GM23338 (cell line): ENCODE measurements around the gene ZNF621. TPM values are rescaled to one million over a fixed set of nuclear protein-coding genes. Genes with fewer than 3 reads are reported as not detected.

Experiments used
- ATAC-seq: fragments of 200-7000 bp; cut with Tn5 transposase; 3 replicates; pipeline ENCODE4 v1.9.1; 2020
- DNase-seq: peaks from one replicate; pipeline ENCODE4 v3.0.0-alpha.2; 2015; ENCODE audit warnings: low spot score
- H2AFZ ChIP-seq: fragments of 200-600 bp; sonication (generic); 2 replicates; pipeline ENCODE4 v1.8.0; 2016; ENCODE audit warnings: antibody characterized with exemption, mild to moderate bottlenecking, moderate library complexity
- H3F3A ChIP-seq: fragments of 200-600 bp; sonication (generic); replicated peaks from 2 replicates; pipeline ENCODE4 v1.8.0; 2017; ENCODE audit warnings: antibody characterized with exemption, mixed run types, low read depth
- H3K27ac ChIP-seq: fragments of 200-600 bp; sonication (generic); 2 replicates; pipeline ENCODE4 v1.6.1; 2016; ENCODE audit warnings: low read depth
- H3K27me3 ChIP-seq: fragments of 200-600 bp; sonication (generic); 2 replicates; pipeline ENCODE4 v1.8.0; 2016; ENCODE audit warnings: mild to moderate bottlenecking, mixed run types, moderate library complexity; ENCODE audit not compliant: insufficient read depth
- H3K36me3 ChIP-seq: fragments of 200-600 bp; sonication (generic); 2 replicates; pipeline ENCODE4 v1.8.0; 2016; ENCODE audit warnings: mild to moderate bottlenecking; ENCODE audit not compliant: insufficient read depth
- H3K4me1 ChIP-seq: fragments of 200-600 bp; sonication (generic); 2 replicates; pipeline ENCODE4 v1.8.0; 2016; ENCODE audit warnings: mild to moderate bottlenecking, moderate library complexity; ENCODE audit not compliant: insufficient read depth
- H3K4me2 ChIP-seq: fragments of 200-600 bp; sonication (generic); 2 replicates; pipeline ENCODE4 v1.7.1; 2017; ENCODE audit warnings: mixed run types
- H3K4me3 ChIP-seq: fragments of 200-600 bp; sonication (generic); 2 replicates; pipeline ENCODE4 v1.6.1; 2016; ENCODE audit warnings: mixed run types
- H3K79me2 ChIP-seq: fragments of 200-600 bp; sonication (generic); replicated peaks from 2 replicates; pipeline ENCODE4 v1.8.0; 2017; ENCODE audit warnings: mild to moderate bottlenecking; ENCODE audit not compliant: insufficient read depth
- H3K9me2 ChIP-seq: fragments of 200-600 bp; sonication (generic); 2 replicates; pipeline ENCODE4 v1.8.0; 2017; ENCODE audit not compliant: insufficient read depth
- H4K20me1 ChIP-seq: fragments of 200-600 bp; sonication (generic); replicated peaks from 2 replicates; pipeline ENCODE4 v1.8.0; 2017; ENCODE audit warnings: mild to moderate bottlenecking; ENCODE audit not compliant: insufficient read depth
- H3K27ac Mint-ChIP-seq: 2 replicates; pipeline ENCODE4 v1.8.0; 2020; ENCODE audit warnings: inconsistent platforms, mild to moderate bottlenecking, moderate library complexity, mixed read lengths
- H3K27me3 Mint-ChIP-seq: 3 replicates; pipeline ENCODE4 v1.8.0; 2022; ENCODE audit warnings: low read depth, mild to moderate bottlenecking, moderate library complexity, mixed read lengths, inconsistent platforms; ENCODE audit not compliant: insufficient read depth, poor library complexity
- H3K36me3 Mint-ChIP-seq: 3 replicates; pipeline ENCODE4 v1.8.0; 2021; ENCODE audit warnings: low read depth, mild to moderate bottlenecking, inconsistent platforms, moderate library complexity, mixed read lengths
- H3K4me1 Mint-ChIP-seq: 3 replicates; pipeline ENCODE4 v1.8.0; 2020; ENCODE audit warnings: mild to moderate bottlenecking, inconsistent platforms, mixed read lengths
- H3K4me3 Mint-ChIP-seq: 3 replicates; pipeline ENCODE4 v1.8.0; 2021; ENCODE audit warnings: moderate library complexity, mild to moderate bottlenecking, inconsistent platforms, mixed read lengths
- H3K9me3 Mint-ChIP-seq: 3 replicates; pipeline ENCODE4 v1.8.0; 2020; ENCODE audit warnings: moderate library complexity, mild to moderate bottlenecking, inconsistent platforms, mixed read lengths
- CREB1 ChIP-seq: fragments of 250-450 bp; sonication (Bioruptor Pico); IDR thresholded peaks from 2 replicates; pipeline ENCODE4 v1.5.0; 2020; ENCODE audit warnings: low read depth, mild to moderate bottlenecking, moderate library complexity
- EZH2 ChIP-seq: fragments of 200-600 bp; sonication (generic); IDR thresholded peaks from one replicate; pipeline ENCODE4 v1.8.0; 2017; ENCODE audit warnings: antibody characterized with exemption, mild to moderate bottlenecking, low read depth; ENCODE audit not compliant: unreplicated experiment
- EZH2phosphoT487 ChIP-seq: fragments of 200-600 bp; sonication (generic); IDR thresholded peaks from one replicate; pipeline ENCODE4 v1.8.1; 2018; ENCODE audit warnings: antibody characterized with exemption; ENCODE audit not compliant: unreplicated experiment
- JUNB ChIP-seq: IDR thresholded peaks from one replicate; pipeline ENCODE4 v1.6.1; 2016; ENCODE audit warnings: antibody characterized with exemption; ENCODE audit not compliant: unreplicated experiment
- NANOG ChIP-seq: IDR thresholded peaks from 2 replicates; pipeline ENCODE4 v1.6.1; 2016; ENCODE audit warnings: antibody characterized with exemption, borderline replicate concordance
- POLR2AphosphoS5 ChIP-seq: IDR thresholded peaks from 2 replicates; pipeline ENCODE4 v1.6.1; 2016; ENCODE audit warnings: antibody characterized with exemption, low read depth
- STAT1 ChIP-seq: IDR thresholded peaks from one replicate; pipeline ENCODE4 v1.6.1; 2016; ENCODE audit warnings: antibody characterized with exemption; ENCODE audit not compliant: unreplicated experiment
- ZNF114 ChIP-seq: fragments of 250-450 bp; sonication (Bioruptor Pico); IDR thresholded peaks from 2 replicates; pipeline ENCODE4 v1.5.0; 2020; ENCODE audit warnings: mild to moderate bottlenecking, moderate library complexity
- ZNF331 ChIP-seq: fragments of 250-450 bp; sonication (Bioruptor Pico); IDR thresholded peaks from 2 replicates; pipeline ENCODE4 v1.5.0; 2020; ENCODE audit warnings: low read depth, mild to moderate bottlenecking, moderate library complexity
- polyA plus RNA-seq: library from polyadenylated mRNA; unstranded; fragments of >200 nt; fragmentation: Nextera tagmentation; extraction: Ambion mirVana; gene quantifications from 2 replicates; pipeline ENCODE4 v1.2.1, GENCODE V29; 2016
- total RNA-seq: library from RNA; depleted of rRNA; stranded (reverse); fragments of >200 nt; shearing (Covaris generic); gene quantifications from 2 replicates; pipeline ENCODE4 v1.2.3, GENCODE V29; 2014
- TF ChIP-seq, protein P1 (sequence below), 2 experiments: fragments of 200-600 bp in 1 of 2; sonication (generic) in 1 of 2; conservative IDR thresholded peaks; 2 replicates each; pipeline versions ENCODE4 v1.5.1 to v1.6.1; 2016 to 2017; ENCODE audit warnings: antibody characterized with exemption in 2 of 2, low read depth in 2 of 2, mild to moderate bottlenecking in 2 of 2, moderate library complexity in 1 of 2
- TF ChIP-seq, protein P2 (sequence below): IDR thresholded peaks from 2 replicates; pipeline ENCODE4 v1.6.1; 2016; ENCODE audit warnings: antibody characterized with exemption
- TF ChIP-seq, protein P3 (sequence below): IDR thresholded peaks from one replicate; pipeline ENCODE4 v1.6.1; 2018; ENCODE audit warnings: antibody characterized with exemption; ENCODE audit not compliant: unreplicated experiment
- TF ChIP-seq, protein P4 (sequence below): fragments of 250-450 bp; sonication (Bioruptor Pico); IDR thresholded peaks from 2 replicates; pipeline ENCODE4 v1.5.0; 2020; ENCODE audit warnings: mild to moderate bottlenecking, moderate library complexity

Gene ZNF621
- total and polyA plus RNA-seq, 2 experiments from 2014 or later: 6.3 to 12.1 TPM

GRCh38 chr3:40505599-40506462 is 18.9 kb upstream of the ZNF621 start, which contains the start of gene ZNF620:
TSS of gene ZNF620 (plus strand) at chr3:40506039. CDS start at chr3:40506353, 314 bp downstream.
- H3K27me3 ChIP-seq: no peaks in the 10 kb centered on the region
- H3K36me3 ChIP-seq: 0 out of 2 replicates have a peak, but pooled peaks cover 5% of the 10 kb centered on the region
- H3K9me3 Mint-ChIP-seq: no peaks in the 10 kb centered on the region
- H4K20me1 ChIP-seq: 0 out of 2 replicates have a peak, but pooled peaks cover 3% of the 10 kb centered on the region
- H3F3A ChIP-seq: 0 out of 2 replicates have a peak, but pooled peaks cover 2% of the 10 kb centered on the region
- TF ChIP-seq, protein P1, sequence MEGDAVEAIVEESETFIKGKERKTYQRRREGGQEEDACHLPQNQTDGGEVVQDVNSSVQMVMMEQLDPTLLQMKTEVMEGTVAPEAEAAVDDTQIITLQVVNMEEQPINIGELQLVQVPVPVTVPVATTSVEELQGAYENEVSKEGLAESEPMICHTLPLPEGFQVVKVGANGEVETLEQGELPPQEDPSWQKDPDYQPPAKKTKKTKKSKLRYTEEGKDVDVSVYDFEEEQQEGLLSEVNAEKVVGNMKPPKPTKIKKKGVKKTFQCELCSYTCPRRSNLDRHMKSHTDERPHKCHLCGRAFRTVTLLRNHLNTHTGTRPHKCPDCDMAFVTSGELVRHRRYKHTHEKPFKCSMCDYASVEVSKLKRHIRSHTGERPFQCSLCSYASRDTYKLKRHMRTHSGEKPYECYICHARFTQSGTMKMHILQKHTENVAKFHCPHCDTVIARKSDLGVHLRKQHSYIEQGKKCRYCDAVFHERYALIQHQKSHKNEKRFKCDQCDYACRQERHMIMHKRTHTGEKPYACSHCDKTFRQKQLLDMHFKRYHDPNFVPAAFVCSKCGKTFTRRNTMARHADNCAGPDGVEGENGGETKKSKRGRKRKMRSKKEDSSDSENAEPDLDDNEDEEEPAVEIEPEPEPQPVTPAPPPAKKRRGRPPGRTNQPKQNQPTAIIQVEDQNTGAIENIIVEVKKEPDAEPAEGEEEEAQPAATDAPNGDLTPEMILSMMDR (conservative IDR thresholded peaks at IDR 0.05; ENCODE audit: low read depth in 2 of 2): peak; percentile 56 to 73
- TF ChIP-seq CREB1: peak; percentile 78
- TF ChIP-seq ZNF114 (CRISPR knock-in tag): no peak
- no peak for TF ChIP-seq JUNB
- TF ChIP-seq ZNF331 (CRISPR knock-in tag): no peak
- no peak for TF ChIP-seq STAT1
- TF ChIP-seq, protein P2, sequence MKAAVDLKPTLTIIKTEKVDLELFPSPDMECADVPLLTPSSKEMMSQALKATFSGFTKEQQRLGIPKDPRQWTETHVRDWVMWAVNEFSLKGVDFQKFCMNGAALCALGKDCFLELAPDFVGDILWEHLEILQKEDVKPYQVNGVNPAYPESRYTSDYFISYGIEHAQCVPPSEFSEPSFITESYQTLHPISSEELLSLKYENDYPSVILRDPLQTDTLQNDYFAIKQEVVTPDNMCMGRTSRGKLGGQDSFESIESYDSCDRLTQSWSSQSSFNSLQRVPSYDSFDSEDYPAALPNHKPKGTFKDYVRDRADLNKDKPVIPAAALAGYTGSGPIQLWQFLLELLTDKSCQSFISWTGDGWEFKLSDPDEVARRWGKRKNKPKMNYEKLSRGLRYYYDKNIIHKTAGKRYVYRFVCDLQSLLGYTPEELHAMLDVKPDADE: 0 out of 2 replicates have a peak, but pooled peaks have one; percentile 25
- TF ChIP-seq, protein P3, sequence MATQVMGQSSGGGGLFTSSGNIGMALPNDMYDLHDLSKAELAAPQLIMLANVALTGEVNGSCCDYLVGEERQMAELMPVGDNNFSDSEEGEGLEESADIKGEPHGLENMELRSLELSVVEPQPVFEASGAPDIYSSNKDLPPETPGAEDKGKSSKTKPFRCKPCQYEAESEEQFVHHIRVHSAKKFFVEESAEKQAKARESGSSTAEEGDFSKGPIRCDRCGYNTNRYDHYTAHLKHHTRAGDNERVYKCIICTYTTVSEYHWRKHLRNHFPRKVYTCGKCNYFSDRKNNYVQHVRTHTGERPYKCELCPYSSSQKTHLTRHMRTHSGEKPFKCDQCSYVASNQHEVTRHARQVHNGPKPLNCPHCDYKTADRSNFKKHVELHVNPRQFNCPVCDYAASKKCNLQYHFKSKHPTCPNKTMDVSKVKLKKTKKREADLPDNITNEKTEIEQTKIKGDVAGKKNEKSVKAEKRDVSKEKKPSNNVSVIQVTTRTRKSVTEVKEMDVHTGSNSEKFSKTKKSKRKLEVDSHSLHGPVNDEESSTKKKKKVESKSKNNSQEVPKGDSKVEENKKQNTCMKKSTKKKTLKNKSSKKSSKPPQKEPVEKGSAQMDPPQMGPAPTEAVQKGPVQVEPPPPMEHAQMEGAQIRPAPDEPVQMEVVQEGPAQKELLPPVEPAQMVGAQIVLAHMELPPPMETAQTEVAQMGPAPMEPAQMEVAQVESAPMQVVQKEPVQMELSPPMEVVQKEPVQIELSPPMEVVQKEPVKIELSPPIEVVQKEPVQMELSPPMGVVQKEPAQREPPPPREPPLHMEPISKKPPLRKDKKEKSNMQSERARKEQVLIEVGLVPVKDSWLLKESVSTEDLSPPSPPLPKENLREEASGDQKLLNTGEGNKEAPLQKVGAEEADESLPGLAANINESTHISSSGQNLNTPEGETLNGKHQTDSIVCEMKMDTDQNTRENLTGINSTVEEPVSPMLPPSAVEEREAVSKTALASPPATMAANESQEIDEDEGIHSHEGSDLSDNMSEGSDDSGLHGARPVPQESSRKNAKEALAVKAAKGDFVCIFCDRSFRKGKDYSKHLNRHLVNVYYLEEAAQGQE: no peak
- TF ChIP-seq POLR2AphosphoS5: peak; percentile 83
- TF ChIP-seq EZH2: no peak
- no peak for TF ChIP-seq EZH2phosphoT487
- TF ChIP-seq, protein P4, sequence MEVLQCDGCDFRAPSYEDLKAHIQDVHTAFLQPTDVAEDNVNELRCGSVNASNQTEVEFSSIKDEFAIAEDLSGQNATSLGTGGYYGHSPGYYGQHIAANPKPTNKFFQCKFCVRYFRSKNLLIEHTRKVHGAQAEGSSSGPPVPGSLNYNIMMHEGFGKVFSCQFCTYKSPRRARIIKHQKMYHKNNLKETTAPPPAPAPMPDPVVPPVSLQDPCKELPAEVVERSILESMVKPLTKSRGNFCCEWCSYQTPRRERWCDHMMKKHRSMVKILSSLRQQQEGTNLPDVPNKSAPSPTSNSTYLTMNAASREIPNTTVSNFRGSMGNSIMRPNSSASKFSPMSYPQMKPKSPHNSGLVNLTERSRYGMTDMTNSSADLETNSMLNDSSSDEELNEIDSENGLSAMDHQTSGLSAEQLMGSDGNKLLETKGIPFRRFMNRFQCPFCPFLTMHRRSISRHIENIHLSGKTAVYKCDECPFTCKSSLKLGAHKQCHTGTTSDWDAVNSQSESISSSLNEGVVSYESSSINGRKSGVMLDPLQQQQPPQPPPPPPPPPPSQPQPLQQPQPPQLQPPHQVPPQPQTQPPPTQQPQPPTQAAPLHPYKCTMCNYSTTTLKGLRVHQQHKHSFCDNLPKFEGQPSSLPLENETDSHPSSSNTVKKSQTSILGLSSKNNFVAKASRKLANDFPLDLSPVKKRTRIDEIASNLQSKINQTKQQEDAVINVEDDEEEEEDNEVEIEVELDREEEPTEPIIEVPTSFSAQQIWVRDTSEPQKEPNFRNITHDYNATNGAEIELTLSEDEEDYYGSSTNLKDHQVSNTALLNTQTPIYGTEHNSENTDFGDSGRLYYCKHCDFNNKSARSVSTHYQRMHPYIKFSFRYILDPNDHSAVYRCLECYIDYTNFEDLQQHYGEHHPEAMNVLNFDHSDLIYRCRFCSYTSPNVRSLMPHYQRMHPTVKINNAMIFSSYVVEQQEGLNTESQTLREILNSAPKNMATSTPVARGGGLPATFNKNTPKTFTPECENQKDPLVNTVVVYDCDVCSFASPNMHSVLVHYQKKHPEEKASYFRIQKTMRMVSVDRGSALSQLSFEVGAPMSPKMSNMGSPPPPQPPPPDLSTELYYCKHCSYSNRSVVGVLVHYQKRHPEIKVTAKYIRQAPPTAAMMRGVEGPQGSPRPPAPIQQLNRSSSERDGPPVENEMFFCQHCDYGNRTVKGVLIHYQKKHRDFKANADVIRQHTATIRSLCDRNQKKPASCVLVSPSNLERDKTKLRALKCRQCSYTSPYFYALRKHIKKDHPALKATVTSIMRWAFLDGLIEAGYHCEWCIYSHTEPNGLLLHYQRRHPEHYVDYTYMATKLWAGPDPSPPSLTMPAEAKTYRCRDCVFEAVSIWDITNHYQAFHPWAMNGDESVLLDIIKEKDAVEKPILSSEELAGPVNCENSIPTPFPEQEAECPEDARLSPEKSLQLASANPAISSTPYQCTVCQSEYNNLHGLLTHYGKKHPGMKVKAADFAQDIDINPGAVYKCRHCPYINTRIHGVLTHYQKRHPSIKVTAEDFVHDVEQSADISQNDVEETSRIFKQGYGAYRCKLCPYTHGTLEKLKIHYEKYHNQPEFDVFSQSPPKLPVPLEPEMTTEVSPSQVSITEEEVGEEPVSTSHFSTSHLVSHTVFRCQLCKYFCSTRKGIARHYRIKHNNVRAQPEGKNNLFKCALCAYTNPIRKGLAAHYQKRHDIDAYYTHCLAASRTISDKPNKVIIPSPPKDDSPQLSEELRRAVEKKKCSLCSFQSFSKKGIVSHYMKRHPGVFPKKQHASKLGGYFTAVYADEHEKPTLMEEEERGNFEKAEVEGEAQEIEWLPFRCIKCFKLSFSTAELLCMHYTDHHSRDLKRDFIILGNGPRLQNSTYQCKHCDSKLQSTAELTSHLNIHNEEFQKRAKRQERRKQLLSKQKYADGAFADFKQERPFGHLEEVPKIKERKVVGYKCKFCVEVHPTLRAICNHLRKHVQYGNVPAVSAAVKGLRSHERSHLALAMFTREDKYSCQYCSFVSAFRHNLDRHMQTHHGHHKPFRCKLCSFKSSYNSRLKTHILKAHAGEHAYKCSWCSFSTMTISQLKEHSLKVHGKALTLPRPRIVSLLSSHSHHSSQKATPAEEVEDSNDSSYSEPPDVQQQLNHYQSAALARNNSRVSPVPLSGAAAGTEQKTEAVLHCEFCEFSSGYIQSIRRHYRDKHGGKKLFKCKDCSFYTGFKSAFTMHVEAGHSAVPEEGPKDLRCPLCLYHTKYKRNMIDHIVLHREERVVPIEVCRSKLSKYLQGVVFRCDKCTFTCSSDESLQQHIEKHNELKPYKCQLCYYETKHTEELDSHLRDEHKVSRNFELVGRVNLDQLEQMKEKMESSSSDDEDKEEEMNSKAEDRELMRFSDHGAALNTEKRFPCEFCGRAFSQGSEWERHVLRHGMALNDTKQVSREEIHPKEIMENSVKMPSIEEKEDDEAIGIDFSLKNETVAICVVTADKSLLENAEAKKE (CRISPR knock-in tag): no peak
- no peak for TF ChIP-seq NANOG
- peaks cover 3% of the 10 kb centered on the region for H3K27me3 Mint-ChIP-seq
- H3K27ac ChIP-seq: peak within 1 kb of the TSS; percentile 89
- peak within 1 kb of the TSS; percentile 99 for H2AFZ ChIP-seq
- H3K79me2 ChIP-seq: peaks cover 36% of the 10 kb centered on the region
- DNase-seq: peak; percentile 96
- H3K36me3 Mint-ChIP-seq: peaks cover 32% of the 10 kb centered on the region
- peak within 1 kb of the TSS; percentile 98 for H3K4me3 Mint-ChIP-seq
- peak within 1 kb of the TSS; percentile 91 for H3K4me2 ChIP-seq
- peaks cover 17% of the 10 kb centered on the region for H3K4me1 ChIP-seq
- H3K4me3 ChIP-seq: peak within 1 kb of the TSS; percentile 69
- H3K9me2 ChIP-seq: no peaks in the 10 kb centered on the region
- H3K27ac Mint-ChIP-seq: peak within 1 kb of the TSS; percentile 95
- peaks cover 4% of the 10 kb centered on the region for H3K4me1 Mint-ChIP-seq
- peak; percentile 98 for ATAC-seq
